HG03280 (cell line): ENCODE data around the gene PDCD6IP.
"Not testable (repeated sequence)": the region's sequence is repeated elsewhere in the genome, so short reads cannot be mapped to it uniquely, and the experiment has no call there.

ENCODE experiments used
- ATAC-seq: cut with Tn5 transposase; IDR thresholded peaks from one replicate; pipeline ENCODE4 v1.9.1; 2021; ENCODE audit warnings: mild to moderate bottlenecking, moderate library complexity; ENCODE audit not compliant: unreplicated experiment

Gene PDCD6IP

GRCh38 chr3:33792167-33792892 is 6.1 kb upstream of the PDCD6IP start:
- no peak for ATAC-seq

- ATAC-seq, result no peak
Observed at GRCh38 chr3:33795131-33795530, 3.3 kb upstream of the PDCD6IP start.

DNA sequence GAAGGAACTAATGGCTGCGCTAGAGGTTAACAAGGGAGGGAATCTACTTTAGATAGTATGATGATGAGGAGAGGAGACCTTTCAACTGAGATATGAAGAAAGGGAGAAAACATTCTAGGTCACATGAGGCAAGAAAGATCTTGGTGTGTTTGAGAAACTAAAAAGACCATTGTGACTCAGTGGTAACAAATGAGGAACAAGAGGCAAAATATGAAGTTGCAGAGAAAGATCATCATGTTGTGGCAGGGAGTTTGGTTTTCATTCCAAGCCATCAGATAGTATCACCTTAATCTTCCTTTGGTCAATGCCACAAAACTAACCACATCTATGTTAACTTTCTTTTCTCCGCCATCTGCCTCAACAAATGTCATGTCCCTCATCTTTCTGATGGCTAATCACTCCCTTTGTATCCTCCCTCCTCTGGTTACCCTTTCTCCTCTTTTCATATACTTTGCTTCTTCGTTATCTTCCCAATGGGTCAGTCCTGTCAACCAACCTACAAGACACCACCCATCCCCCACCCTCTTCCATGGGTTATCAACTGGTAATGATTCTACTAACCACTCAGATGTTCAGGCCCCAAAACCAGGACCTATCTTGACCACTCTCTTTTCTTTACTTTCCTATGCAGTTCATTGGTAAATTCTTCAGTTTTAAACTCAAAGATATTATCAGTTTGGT is 2.4 kb upstream of the PDCD6IP start:
- ATAC-seq, result no peak

GRCh38 chr3:33798113-33798417 is 365 bp upstream of the PDCD6IP start:
- ATAC-seq, result peak; percentile 51

DNA sequence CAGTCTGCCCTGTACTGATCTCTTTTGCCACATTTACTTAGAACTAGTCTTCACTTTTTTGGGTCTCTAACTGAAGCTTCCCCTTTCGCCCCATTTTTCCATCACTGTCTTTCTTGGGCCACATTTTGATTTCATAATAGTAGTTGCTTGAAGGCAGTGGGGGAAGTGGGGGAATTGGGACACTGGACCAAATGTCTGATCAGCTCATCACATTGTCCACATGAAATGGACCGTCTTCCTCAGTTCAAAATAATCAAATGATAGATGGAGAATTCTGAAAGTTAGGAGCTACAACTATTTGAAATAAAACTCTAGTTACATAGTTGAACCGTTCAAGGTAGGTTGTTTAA is 747 bp downstream of the PDCD6IP start:
- no peak for ATAC-seq

- no peak for ATAC-seq
Observed at GRCh38 chr3:33803252-33803651, 4.8 kb downstream of the PDCD6IP start.

DNA sequence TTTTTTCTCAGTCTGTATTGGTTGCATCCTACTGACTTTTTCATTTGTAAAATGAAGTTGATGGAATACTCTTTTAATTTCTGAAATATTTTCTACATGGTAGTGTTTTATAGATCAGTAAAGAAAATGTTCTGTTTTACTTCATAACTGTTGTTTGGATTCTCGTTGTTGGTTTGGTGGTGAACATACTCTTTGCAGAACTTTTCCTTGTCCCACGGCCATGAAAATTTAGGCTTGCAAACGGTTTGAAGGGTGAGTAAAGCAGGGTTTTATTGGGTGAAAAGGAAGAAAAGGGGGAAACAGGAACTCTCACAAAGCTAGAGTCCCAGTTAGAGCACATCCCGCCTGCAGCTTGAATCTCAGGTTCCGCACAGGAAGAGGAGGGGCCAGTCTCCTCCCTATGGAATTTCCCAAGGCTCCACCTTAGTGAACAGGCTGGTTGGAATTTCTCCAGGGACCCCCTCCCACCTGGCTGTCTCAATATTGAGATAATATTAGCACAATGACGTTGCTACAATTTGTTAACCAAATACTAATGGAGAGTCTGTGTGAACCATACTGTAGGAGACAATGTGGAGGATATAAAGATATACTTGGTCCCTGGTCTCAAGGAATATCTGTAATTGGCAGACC is 5.6 kb downstream of the PDCD6IP start:
- ATAC-seq, result no peak

- ATAC-seq, result no peak
Observed at GRCh38 chr3:33807191-33807590, 8.8 kb downstream of the PDCD6IP start.

DNA sequence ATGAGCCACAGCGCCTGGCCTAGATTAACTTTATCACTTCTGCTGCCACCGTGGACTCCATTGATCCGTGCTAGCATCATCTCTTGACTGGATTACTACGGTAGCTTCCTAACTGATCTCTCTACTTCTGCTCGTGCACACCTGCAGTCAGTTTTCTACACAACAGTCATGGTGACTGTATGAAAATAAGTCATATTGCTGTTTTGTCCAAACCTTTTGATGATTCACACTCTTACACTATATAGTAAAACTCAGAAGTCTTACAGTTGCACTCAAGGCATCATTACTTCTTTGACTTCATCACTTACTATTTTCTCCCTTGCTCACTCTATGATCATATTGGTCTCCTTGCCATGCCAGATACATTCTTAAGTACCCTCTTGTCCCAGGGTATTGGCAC is 10.1 kb downstream of the PDCD6IP start:
- no peak for ATAC-seq

DNA sequence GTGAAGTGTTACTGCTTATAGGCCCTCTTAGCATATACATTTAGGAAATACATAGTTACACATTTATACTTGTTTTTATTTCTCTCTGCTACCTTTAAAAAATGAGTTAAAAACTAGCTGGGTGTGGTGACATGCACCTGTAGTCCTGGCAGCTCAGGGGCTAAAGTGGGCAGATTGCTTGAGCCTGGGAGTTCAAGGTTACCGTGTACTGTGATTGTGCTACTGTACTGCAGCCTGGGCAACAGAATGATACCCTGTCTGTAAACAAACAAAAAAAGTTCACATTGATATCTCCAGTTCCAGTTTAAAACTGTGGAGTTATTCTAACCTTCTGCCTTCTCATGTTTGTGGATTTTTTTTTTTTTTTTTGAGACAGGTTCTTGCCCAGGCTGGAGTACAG is 12.1 kb downstream of the PDCD6IP start:
- ATAC-seq, result no peak

DNA sequence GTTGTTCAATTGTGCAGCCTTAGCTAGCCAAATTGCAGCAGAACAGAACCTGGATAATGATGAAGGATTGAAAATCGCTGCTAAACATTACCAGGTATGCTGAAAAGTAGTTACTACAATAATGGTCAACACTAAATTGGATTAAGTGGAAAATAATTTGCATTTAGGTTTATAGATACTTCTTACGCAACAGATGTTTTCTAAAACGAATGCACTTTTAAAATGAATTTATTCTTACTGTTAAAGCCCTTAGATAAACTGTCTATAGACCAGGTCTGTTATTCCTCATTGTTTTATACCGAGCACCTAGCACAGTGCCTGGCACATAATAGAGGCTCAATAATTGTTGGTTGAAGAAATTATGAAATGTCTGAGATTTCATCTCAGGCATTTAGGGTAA is 23.6 kb downstream of the PDCD6IP start:
- no peak for ATAC-seq

GRCh38 chr3:33823821-33824220 is 25.4 kb downstream of the PDCD6IP start:
- ATAC-seq, result no peak

GRCh38 chr3:33825111-33825510 is 26.7 kb downstream of the PDCD6IP start:
- ATAC-seq, result no peak

- no peak for ATAC-seq
Observed at GRCh38 chr3:33826206-33826605, 27.8 kb downstream of the PDCD6IP start.

- ATAC-seq, result no peak
Observed at GRCh38 chr3:33826688-33827087, 28.3 kb downstream of the PDCD6IP start.

- ATAC-seq, result no peak
Observed at GRCh38 chr3:33829720-33830119, 31.3 kb downstream of the PDCD6IP start.

GRCh38 chr3:33831053-33831452 is 32.6 kb downstream of the PDCD6IP start:
- no peak for ATAC-seq

- peak; percentile 25 for ATAC-seq
Observed at GRCh38 chr3:33833408-33834095, 35.1 kb downstream of the PDCD6IP start.

DNA sequence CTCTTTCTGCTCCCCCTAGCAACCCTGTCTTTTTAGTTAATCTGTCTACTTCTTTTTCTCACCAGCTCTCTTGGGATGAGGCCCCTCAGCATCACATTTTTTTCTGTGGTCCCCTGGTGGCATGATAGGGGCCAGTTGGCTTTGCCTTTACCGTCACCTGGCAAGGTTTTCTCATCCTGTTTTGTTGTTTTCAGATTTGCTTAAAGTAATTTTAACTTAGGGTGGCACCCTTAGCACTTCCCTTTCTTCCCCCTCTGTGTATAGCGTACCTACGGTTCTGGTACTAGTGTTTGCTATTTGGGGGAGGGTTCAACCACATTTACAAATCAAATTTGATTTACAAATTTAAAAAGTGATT is 35.6 kb downstream of the PDCD6IP start:
- ATAC-seq, result peak; percentile 58

- not testable (repeated sequence) for ATAC-seq
Observed at GRCh38 chr3:33837182-33837581, 38.8 kb downstream of the PDCD6IP start.

DNA sequence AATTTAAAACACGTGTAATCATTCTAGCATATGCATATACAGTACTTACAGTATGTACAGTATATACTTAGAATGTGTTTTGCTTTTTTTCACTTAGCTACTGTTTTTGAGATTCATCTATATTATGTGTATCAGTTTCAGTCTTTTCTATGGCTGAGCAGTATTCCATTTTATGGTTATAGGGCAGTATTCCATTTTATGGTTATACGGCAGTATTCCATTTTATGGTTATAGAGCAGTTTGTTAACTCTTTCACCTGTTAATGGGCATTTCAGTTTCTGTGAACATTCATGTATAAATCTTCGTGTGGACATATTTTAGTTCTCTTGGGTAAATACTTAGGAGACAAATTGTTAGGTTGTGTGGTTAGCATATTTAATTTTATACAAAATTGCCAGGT is 40.9 kb downstream of the PDCD6IP start:
- ATAC-seq, result no peak

DNA sequence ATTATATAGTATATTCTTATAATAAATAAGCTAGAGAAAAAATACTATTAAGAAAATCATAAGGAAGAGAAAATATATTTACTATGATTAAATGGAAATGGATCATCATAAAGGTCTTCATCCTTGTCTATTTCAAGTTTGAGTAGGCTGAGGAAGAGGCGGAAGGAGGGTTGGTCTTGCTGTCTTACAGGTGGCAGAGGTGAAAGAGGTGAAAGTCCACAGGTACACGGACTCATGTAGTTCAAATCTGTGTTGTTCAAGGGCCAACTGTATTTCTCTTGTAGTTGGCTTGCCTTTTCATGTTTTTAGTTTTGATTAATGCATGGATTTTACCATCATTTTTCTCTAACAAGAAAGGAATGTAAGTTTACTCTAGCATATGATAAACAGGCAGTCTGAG is 41.7 kb downstream of the PDCD6IP start:
- no peak for ATAC-seq
